HepG2 (cell line): ENCODE measurements around the gene IKZF3. TPM values are rescaled to one million over a fixed set of nuclear protein-coding genes. Genes with fewer than 3 reads are reported as not detected.

Source experiments
- ATAC-seq: fragments of 200-7000 bp; cut with Tn5 transposase; 3 replicates; pipeline ENCODE4 v1.9.1; 2020; ENCODE audit warnings: mild to moderate bottlenecking, moderate library complexity
- BruUV-seq: library from RNA; stranded (reverse); fragments of 400-500 nt; replicated peaks from 2 replicates; lab custom pipeline; 2021; lab: Mats Ljungman, UMichigan
- CTCF ChIA-PET: fragments of 300-600 bp; formaldehyde crosslinking; extraction: SDS; loops from one replicate; lab custom pipeline; 2021; ENCODE audit warnings: low total read pairs, inconsistent platforms, low intra/inter-chr PET ratio; lab: Yijun Ruan, JAX
- POLR2A ChIA-PET: fragments of 350-600 bp; sonication (Branson Sonifier 250); formaldehyde crosslinking; loops from one replicate; lab custom pipeline; 2020; ENCODE audit warnings: antibody characterized with exemption, inconsistent platforms; lab: Yijun Ruan, JAX
- DNase-seq: peaks from one replicate; pipeline ENCODE4 v3.0.0-alpha.2; 2015; ENCODE audit warnings: low spot score
- FAIRE-seq: peaks from 3 replicates; lab custom pipeline; 2011; peaks lifted over from hg19 to GRCh38; lab: Jason Lieb, UNC
- H2AFZ ChIP-seq: one replicate; pipeline ENCODE4 v1.6.1; 2011; ENCODE audit warnings: low read length, inconsistent platforms
- H3K27ac ChIP-seq: fragments of 300-600 bp; 3 replicates; pipeline ENCODE4 v1.8.0; 2011; ENCODE audit warnings: mixed run types, mild to moderate bottlenecking, mixed read lengths, low read length, inconsistent platforms; ENCODE audit not compliant: insufficient read depth; ENCODE audit errors: extremely low read length
- H3K27me3 ChIP-seq, 2 experiments: fragments of 200-600 bp in 1 of 2; 2 replicates in 1 of 2; 3 replicates in 1 of 2; pipeline versions ENCODE4 v1.6.0 to v1.8.0; 2011; ENCODE audit warnings: low read length in 2 of 2, mild to moderate bottlenecking in 2 of 2, moderate library complexity in 2 of 2, inconsistent platforms in 1 of 2; ENCODE audit not compliant: insufficient read depth in 2 of 2, control insufficient read depth in 1 of 2
- H3K36me3 ChIP-seq, 2 experiments: fragments of 200-600 bp in 1 of 2; replicated peaks in 1 of 2; 2 replicates in 1 of 2; 3 replicates in 1 of 2; pipeline versions ENCODE4 v1.5.1 to v1.8.0; 2011; ENCODE audit warnings: low read length in 2 of 2, inconsistent platforms in 1 of 2; ENCODE audit not compliant: insufficient read depth in 2 of 2, control insufficient read depth in 1 of 2
- H3K4me1 ChIP-seq: 2 replicates; pipeline ENCODE4 v1.5.1; 2012; ENCODE audit warnings: low read length, inconsistent platforms; ENCODE audit not compliant: insufficient read depth
- H3K4me2 ChIP-seq: 2 replicates; pipeline ENCODE4 v1.6.0; 2011; ENCODE audit warnings: low read depth, low read length, inconsistent platforms
- H3K4me3 ChIP-seq, 3 experiments: fragments of 200-600 bp in 1 of 3; sonication (generic), shearing (Covaris generic) in 1 of 3; replicated peaks in 1 of 3; 2 replicates each; pipeline ENCODE4 v1.5.1; 2011 to 2016; ENCODE audit warnings: low read length in 3 of 3, inconsistent platforms in 2 of 3, low read depth in 2 of 3, mild to moderate bottlenecking in 2 of 3, control low read depth in 1 of 3, mixed read lengths in 1 of 3; ENCODE audit not compliant: insufficient read depth in 1 of 3
- H3K79me2 ChIP-seq: one replicate; pipeline ENCODE4 v1.6.1; 2011; ENCODE audit warnings: low read length, inconsistent platforms; ENCODE audit not compliant: insufficient read depth
- H3K9ac ChIP-seq: 2 replicates; pipeline ENCODE4 v1.6.0; 2011; ENCODE audit warnings: mild to moderate bottlenecking, low read depth, low read length, inconsistent platforms; ENCODE audit not compliant: insufficient read depth
- H3K9me3 ChIP-seq: 2 replicates; pipeline ENCODE4 v1.5.1; 2012; ENCODE audit warnings: mild to moderate bottlenecking, low read length
- H4K20me1 ChIP-seq: 2 replicates; pipeline ENCODE4 v1.6.0; 2011; ENCODE audit warnings: inconsistent platforms, mild to moderate bottlenecking, low read length, moderate library complexity; ENCODE audit not compliant: insufficient read depth
- BATF2 ChIP-seq: sonication (generic); formaldehyde crosslinking; IDR thresholded peaks from 2 replicates; pipeline ENCODE4 v1.8.0; 2022; ENCODE audit warnings: mild to moderate bottlenecking, missing genetic modification reagents, moderate library complexity
- FOXO4 ChIP-seq: sonication (generic); formaldehyde crosslinking; conservative IDR thresholded peaks from 2 replicates; pipeline ENCODE4 v1.8.1; 2023; ENCODE audit warnings: missing genetic modification reagents
- GABPA ChIP-seq, 2 experiments: IDR thresholded peaks; 2 replicates each; pipeline ENCODE4 v1.6.1; 2011 to 2016; ENCODE audit warnings: low read depth in 2 of 2, low read length in 1 of 2, missing biosample characterization in 1 of 2, missing genetic modification characterization in 1 of 2
- GZF1 ChIP-seq: sonication (generic); formaldehyde crosslinking; IDR thresholded peaks from 2 replicates; pipeline ENCODE4 v1.5.1; 2020; ENCODE audit warnings: mild to moderate bottlenecking, missing genetic modification reagents
- POLR2A ChIP-seq, 2 experiments: IDR thresholded peaks; 2 replicates each; pipeline ENCODE4 v1.6.1; 2011; ENCODE audit warnings: low read depth in 2 of 2, low read length in 2 of 2, mild to moderate bottlenecking in 1 of 2, moderate library complexity in 1 of 2; ENCODE audit not compliant: insufficient read depth in 1 of 2
- POLR2G ChIP-seq: fragments of 200-400 bp; formaldehyde crosslinking; IDR thresholded peaks from 2 replicates; pipeline ENCODE4 v1.6.1; 2018; ENCODE audit warnings: mild to moderate bottlenecking, low read depth, low read length, moderate library complexity
- RBM22 ChIP-seq: fragments of 200-400 bp; formaldehyde crosslinking; optimal IDR thresholded peaks from 2 replicates; pipeline ENCODE3; 2017; ENCODE audit warnings: mild to moderate bottlenecking, low read length, moderate library complexity
- TBP ChIP-seq: sonication (generic); formaldehyde crosslinking; IDR thresholded peaks from 2 replicates; pipeline ENCODE4 v1.5.0; 2020; ENCODE audit warnings: missing genetic modification reagents
- TBX2 ChIP-seq: sonication (generic); formaldehyde crosslinking; IDR thresholded peaks from 2 replicates; pipeline ENCODE4 v1.5.0; 2020; ENCODE audit warnings: missing genetic modification reagents, mild to moderate bottlenecking, borderline replicate concordance
- YEATS4 ChIP-seq: sonication (generic); formaldehyde crosslinking; IDR thresholded peaks from 2 replicates; pipeline ENCODE4 v1.4.0; 2020; ENCODE audit warnings: missing genetic modification reagents, borderline replicate concordance
- ZMYM2 ChIP-seq: sonication (generic); formaldehyde crosslinking; IDR thresholded peaks from 2 replicates; pipeline ENCODE4 v1.8.0; 2022; ENCODE audit warnings: mild to moderate bottlenecking, missing genetic modification reagents
- ZNF296 ChIP-seq: sonication (generic); formaldehyde crosslinking; conservative IDR thresholded peaks from 2 replicates; pipeline ENCODE4 v1.5.0; 2020; ENCODE audit warnings: mild to moderate bottlenecking, missing genetic modification reagents
- ZNF382 ChIP-seq: sonication (generic); formaldehyde crosslinking; IDR thresholded peaks from 2 replicates; pipeline ENCODE4 v1.5.0; 2020; ENCODE audit warnings: missing genetic modification reagents, mild to moderate bottlenecking, borderline replicate concordance
- WGBS: methylation state at CpG from one replicate; pipeline ENCODE4 v1.1.6; 2017; ENCODE audit warnings: low lambda C conversion rate; 5-methylcytosine and 5-hydroxymethylcytosine counted together
- in situ Hi-C: cut with HindIII; loops from 2 replicates; pipeline ENCODE4 v1.10.0; 2017; ENCODE audit warnings: low pct_unique_long_range_greater_than_20kb; ENCODE audit not compliant: extremely low pct_ligation_motif_present
- intact Hi-C: fragments of 100-400 bp; cut with micrococcal nuclease; formaldehyde crosslinking; loops from one replicate; pipeline ENCODE4 v1.10.0; 2022; ENCODE audit not compliant: unreplicated experiment
- polyA plus RNA-seq, 8 experiments: library from polyadenylated mRNA; depleted of rRNA in 3 of 8; stranded (reverse) in 7 of 8; unstranded in 1 of 8; fragments of >200 nt; fragmentation: Illumina TruSeq in 4 of 8; extraction: Trizol in 4 of 8; gene quantifications; 2 replicates each; pipeline versions ENCODE4 v1.2.1 to v1.2.3, GENCODE V29; 2011 to 2016; ENCODE audit warnings: low read depth in 4 of 8, missing spikeins in 1 of 8, mixed read lengths in 1 of 8; ENCODE audit not compliant: insufficient read depth in 1 of 8
- total RNA-seq, 5 experiments: library from RNA; depleted of rRNA; stranded (reverse); fragments of >200 nt; fragmentation: Illumina TruSeq; extraction: Trizol; gene quantifications; 2 replicates each; pipeline ENCODE4 v1.2.3, GENCODE V29; 2016; ENCODE audit warnings: low read depth in 1 of 5

Gene IKZF3
- total and polyA plus RNA-seq, 2 of the 13 experiments (the other 11 are each of a cell fraction or from before 2014, with no cell fraction given): not detected

- Histone ChIP-seq H3K27ac (peak overlapping the region; percentile 65), H3K79me2 (peaks cover 4% of the 10 kb centered on the region), H4K20me1 (no peaks in the 10 kb centered on the region), H3K36me3 (peaks cover 16 to 44% of the 10 kb centered on the region in 2 experiments; a peak in 4 of 5 replicates), H3K4me3 (peak overlapping the region; percentile 68 to 81 (median 74)), H3K4me1 (peaks cover 19% of the 10 kb centered on the region), H3K9ac (peak overlapping the region; percentile 84), H2AFZ (no peak overlapping the region), H3K9me3 (no peaks in the 10 kb centered on the region), H3K4me2 (peak overlapping the region; percentile 94), H3K27me3 (no peaks in the 10 kb centered on the region)
- no peak for ATAC-seq
- ChIA-PET CTCF (interaction anchor here (1.1 to 3.1 kb wide), 4 partner anchors 21 to 107 kb away, joined by 4 to 29 read pairs (median 12); no protein-coding TSS in a partner anchor), POLR2A (interaction anchor here (0.6 to 4.0 kb wide), 23 partner anchors 8 to 469 kb away, joined by 3 to 70 read pairs (median 4); partner anchors contain the start of genes ERBB2, GRB7, LRRC3C and ORMDL3)
- FAIRE-seq: no peak
- intact Hi-C loops (no loop called here), in situ Hi-C loops (no loop called here)
- DNase-seq: no peak
- BruUV-seq: no TSS peak
- 81% methylated on average over 6 of the region's 6 CpGs for WGBS
- TF ChIP-seq POLR2A (IDR thresholded peaks at IDR 0.05; ENCODE audit: insufficient read depth in 1 of 2, low read depth in 2 of 2, low read length in 2 of 2) (peak; percentile 24 to 45; a peak in 1 of 4 replicates), TBP (CRISPR knock-in tag) (no peak), FOXO4 (CRISPR knock-in tag) (0 out of 2 replicates have a peak, but pooled peaks have one; percentile 45), POLR2G (0 out of 2 replicates have a peak, but pooled peaks have one; percentile 5), GZF1 (CRISPR knock-in tag) (no peak), BATF2 (CRISPR knock-in tag) (no peak), GABPA (IDR thresholded peaks at IDR 0.05; ENCODE audit: low read depth, low read length) (no peak), GABPA (CRISPR knock-in tag; IDR thresholded peaks at IDR 0.05; ENCODE audit: low read depth) (no peak), ZNF382 (no peak), YEATS4 (CRISPR knock-in tag) (no peak), ZMYM2 (no peak), RBM22 (peak; percentile 76), TBX2 (CRISPR knock-in tag) (no peak), ZNF296 (0 out of 2 replicates have a peak, but pooled peaks have one; percentile 33)
Observed at GRCh38 chr17:39729280-39729851, 134.7 kb downstream of the IKZF3 start.
